ENCODE data around the gene ABCA1. TPM values are rescaled to one million over a fixed set of nuclear protein-coding genes. Genes with fewer than 3 reads are reported as not detected.

Gene ABCA1
- total RNA-seq, 2 experiments from 2014 or later = 8.0 to 14.0 TPM

DNA sequence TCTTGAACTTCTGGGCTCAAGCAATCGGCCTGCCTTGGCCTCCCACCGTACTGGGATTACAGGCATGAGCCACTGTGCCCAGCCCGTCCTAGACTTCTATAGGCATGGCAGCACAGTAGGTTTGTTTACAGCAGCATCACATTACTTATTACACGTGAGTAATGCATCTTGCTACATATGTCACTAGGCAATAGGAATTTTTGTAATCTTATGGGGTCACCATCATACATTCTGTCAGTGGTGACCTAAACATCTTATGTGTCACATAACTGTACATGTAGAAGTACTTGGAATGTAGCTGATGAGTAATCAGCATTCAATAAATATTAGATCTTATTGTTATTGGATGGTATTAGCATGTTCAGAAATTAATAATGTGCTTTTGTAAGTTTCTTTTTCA, 22.9 kb upstream of the ABCA1 start:
- Histone ChIP-seq H3K4me2 (ENCODE audit: low read length) (no peak overlapping the region), H3K9me3 (ENCODE audit: low read length) (no peaks in the 10 kb centered on the region), H3K79me2 (ENCODE audit: insufficient read depth, low read depth, low read length) (no peaks in the 10 kb centered on the region), H3K4me1 (ENCODE audit: insufficient read depth, low read length, poor library complexity, severe bottlenecking) (no peaks in the 10 kb centered on the region), H3K27ac (ENCODE audit: low read depth, low read length, poor library complexity, severe bottlenecking) (no peak overlapping the region), H3K4me3 (ENCODE audit: low read depth, low read length, poor library complexity, severe bottlenecking) (no peak overlapping the region), H3K36me3 (ENCODE audit: insufficient read depth, low read length) (no peaks in the 10 kb centered on the region), H4K20me1 (ENCODE audit: insufficient read depth, low read length) (no peaks in the 10 kb centered on the region), H3K9me2 (ENCODE audit: insufficient read depth, low read length) (no peaks in the 10 kb centered on the region), H2AFZ (ENCODE audit: low read length) (no peak overlapping the region)
- TF ChIP-seq, protein P1, sequence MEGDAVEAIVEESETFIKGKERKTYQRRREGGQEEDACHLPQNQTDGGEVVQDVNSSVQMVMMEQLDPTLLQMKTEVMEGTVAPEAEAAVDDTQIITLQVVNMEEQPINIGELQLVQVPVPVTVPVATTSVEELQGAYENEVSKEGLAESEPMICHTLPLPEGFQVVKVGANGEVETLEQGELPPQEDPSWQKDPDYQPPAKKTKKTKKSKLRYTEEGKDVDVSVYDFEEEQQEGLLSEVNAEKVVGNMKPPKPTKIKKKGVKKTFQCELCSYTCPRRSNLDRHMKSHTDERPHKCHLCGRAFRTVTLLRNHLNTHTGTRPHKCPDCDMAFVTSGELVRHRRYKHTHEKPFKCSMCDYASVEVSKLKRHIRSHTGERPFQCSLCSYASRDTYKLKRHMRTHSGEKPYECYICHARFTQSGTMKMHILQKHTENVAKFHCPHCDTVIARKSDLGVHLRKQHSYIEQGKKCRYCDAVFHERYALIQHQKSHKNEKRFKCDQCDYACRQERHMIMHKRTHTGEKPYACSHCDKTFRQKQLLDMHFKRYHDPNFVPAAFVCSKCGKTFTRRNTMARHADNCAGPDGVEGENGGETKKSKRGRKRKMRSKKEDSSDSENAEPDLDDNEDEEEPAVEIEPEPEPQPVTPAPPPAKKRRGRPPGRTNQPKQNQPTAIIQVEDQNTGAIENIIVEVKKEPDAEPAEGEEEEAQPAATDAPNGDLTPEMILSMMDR (conservative IDR thresholded peaks at IDR 0.05; ENCODE audit: low read length) = no peak
- no peak for TF ChIP-seq EZH2phosphoT487 (IDR thresholded peaks at IDR 0.05; ENCODE audit: borderline replicate concordance, low read depth, low read length)
- intact Hi-C loops (cut with micrococcal nuclease; ENCODE audit: unreplicated experiment) = no loop called here
- BruUV-seq (replicated peaks) = no TSS peak
- ChIA-PET POLR2A (interaction anchor here (0.7 kb wide), 1 partner anchor 1037 kb away, joined by 3 read pairs; no protein-coding TSS in a partner anchor), CTCF (ENCODE audit: unreplicated experiment) (no interaction called here)
- no peak for DNase-seq (ENCODE audit: low spot score)

DNA sequence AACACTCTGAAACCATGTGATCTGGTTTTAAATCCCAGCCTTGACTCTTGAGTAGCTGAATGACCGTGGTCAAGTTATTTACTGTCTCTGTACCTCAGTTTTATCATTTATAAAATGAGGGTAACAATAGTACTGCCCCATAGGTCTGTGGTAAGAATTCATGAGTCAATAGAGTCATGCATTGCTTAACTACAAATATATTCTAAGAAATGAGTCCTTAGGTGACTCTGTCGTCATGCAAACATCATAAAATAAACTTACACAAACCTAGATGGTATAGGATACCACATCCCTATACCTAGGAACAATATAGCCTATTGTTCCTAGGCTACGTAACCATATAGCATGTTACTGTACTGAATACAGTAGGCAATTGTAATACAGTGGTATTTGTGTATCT, 20.3 kb upstream of the ABCA1 start:
- DNase-seq (ENCODE audit: low spot score) = no peak
- no peaks in the 10 kb centered on the region for H3K4me1 ChIP-seq (ENCODE audit: insufficient read depth, low read length, poor library complexity, severe bottlenecking)
- H3K27ac ChIP-seq (ENCODE audit: low read depth, low read length, poor library complexity, severe bottlenecking) = no peak overlapping the region
- H3K9me3 ChIP-seq (ENCODE audit: low read length) = no peaks in the 10 kb centered on the region
- H2AFZ ChIP-seq (ENCODE audit: low read length) = no peak overlapping the region
- POLR2A ChIA-PET = interaction anchor here (0.6 kb wide), 2 partner anchors 14 to 16 kb away, joined by 3 to 4 read pairs; no protein-coding TSS in a partner anchor
- H3K4me2 ChIP-seq (ENCODE audit: low read length) = no peak overlapping the region
- H4K20me1 ChIP-seq (ENCODE audit: insufficient read depth, low read length) = no peaks in the 10 kb centered on the region
- no peaks in the 10 kb centered on the region for H3K79me2 ChIP-seq (ENCODE audit: insufficient read depth, low read depth, low read length)
- no peak overlapping the region for H3K4me3 ChIP-seq (ENCODE audit: low read depth, low read length, poor library complexity, severe bottlenecking)
- BruUV-seq (replicated peaks) = no TSS peak
- no peaks in the 10 kb centered on the region for H3K9me2 ChIP-seq (ENCODE audit: insufficient read depth, low read length)
- CTCF ChIA-PET (ENCODE audit: unreplicated experiment) = no interaction called here
- TF ChIP-seq EZH2phosphoT487 (IDR thresholded peaks at IDR 0.05; ENCODE audit: borderline replicate concordance, low read depth, low read length) = no peak
- TF ChIP-seq, protein P1 (conservative IDR thresholded peaks at IDR 0.05; ENCODE audit: low read length) = no peak
- intact Hi-C loops (cut with micrococcal nuclease; ENCODE audit: unreplicated experiment) = no loop called here
- no peaks in the 10 kb centered on the region for H3K36me3 ChIP-seq (ENCODE audit: insufficient read depth, low read length)

DNA sequence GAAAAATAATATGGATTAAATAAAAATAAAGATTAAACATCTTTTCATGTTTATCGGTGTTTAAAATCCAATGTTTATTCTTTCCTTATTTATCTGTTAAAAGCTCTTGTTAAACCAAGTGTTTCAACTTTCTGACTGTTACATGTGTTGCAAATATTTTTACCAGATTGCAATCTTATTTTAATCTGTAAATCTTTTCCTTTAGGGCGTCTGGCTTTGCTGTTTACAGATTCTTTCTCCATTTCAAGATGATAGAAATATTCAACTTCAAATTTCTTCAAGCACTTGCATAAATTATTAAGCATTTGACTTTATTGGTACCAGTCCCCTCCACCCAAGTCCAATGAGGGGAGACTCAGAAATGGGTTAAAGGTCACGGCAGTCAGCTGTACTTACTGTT, 16.9 kb upstream of the ABCA1 start:
- H2AFZ ChIP-seq (ENCODE audit: low read length) = no peak overlapping the region
- no peaks in the 10 kb centered on the region for H3K4me1 ChIP-seq (ENCODE audit: insufficient read depth, low read length, poor library complexity, severe bottlenecking)
- no TSS peak for BruUV-seq (replicated peaks)
- TF ChIP-seq, protein P1 (conservative IDR thresholded peaks at IDR 0.05; ENCODE audit: low read length) = no peak
- TF ChIP-seq EZH2phosphoT487 (IDR thresholded peaks at IDR 0.05; ENCODE audit: borderline replicate concordance, low read depth, low read length) = no peak
- H3K27ac ChIP-seq (ENCODE audit: low read depth, low read length, poor library complexity, severe bottlenecking) = no peak overlapping the region
- intact Hi-C loops (cut with micrococcal nuclease; ENCODE audit: unreplicated experiment) = no loop called here
- no peak for DNase-seq (ENCODE audit: low spot score)
- no peaks in the 10 kb centered on the region for H3K9me2 ChIP-seq (ENCODE audit: insufficient read depth, low read length)
- H3K4me3 ChIP-seq (ENCODE audit: low read depth, low read length, poor library complexity, severe bottlenecking) = no peak overlapping the region
- no peak overlapping the region for H3K4me2 ChIP-seq (ENCODE audit: low read length)
- H4K20me1 ChIP-seq (ENCODE audit: insufficient read depth, low read length) = no peaks in the 10 kb centered on the region
- no peaks in the 10 kb centered on the region for H3K79me2 ChIP-seq (ENCODE audit: insufficient read depth, low read depth, low read length)
- ChIA-PET CTCF (ENCODE audit: unreplicated experiment) (no interaction called here), POLR2A (interaction anchor here (1.2 kb wide), 1 partner anchor 11 kb away, joined by 4 read pairs; no protein-coding TSS in a partner anchor)
- no peaks in the 10 kb centered on the region for H3K9me3 ChIP-seq (ENCODE audit: low read length)
- H3K36me3 ChIP-seq (ENCODE audit: insufficient read depth, low read length) = no peaks in the 10 kb centered on the region
